PC-9 (cell line): Measurements from ENCODE around the gene PACRG. TPM values are rescaled to one million over a fixed set of nuclear protein-coding genes. Genes with fewer than 3 reads are reported as not detected.

Source experiments
- BruUV-seq: library from RNA; stranded (reverse); fragments of 400-500 nt; replicated peaks from 2 replicates; lab custom pipeline; 2021; lab: Mats Ljungman, UMichigan
- CTCF ChIA-PET: fragments of 300-600 bp; sonication (Branson Sonifier 250); formaldehyde crosslinking; loops from one replicate; lab custom pipeline; 2022; ENCODE audit warnings: antibody characterized with exemption; lab: Charles Lee
- POLR2A ChIA-PET: fragments of 300-600 bp; sonication (Branson Sonifier 250); formaldehyde crosslinking; loops from one replicate; lab custom pipeline; 2022; ENCODE audit warnings: antibody characterized with exemption; ENCODE audit not compliant: unreplicated experiment; lab: Charles Lee
- DNase-seq, 2 experiments: peaks; one replicate each; pipeline versions ENCODE4 v3.0.0 to v3.0.0-alpha.2; 2015 to 2022; ENCODE audit warnings: mixed read lengths in 1 of 2
- H2AFZ ChIP-seq: fragments of 200-600 bp; sonication (generic); 2 replicates; pipeline ENCODE4 v1.8.1; 2017; ENCODE audit warnings: antibody characterized with exemption
- H3F3A ChIP-seq: fragments of 200-600 bp; sonication (generic); 2 replicates; pipeline ENCODE4 v1.8.1; 2017; ENCODE audit warnings: antibody characterized with exemption, mild to moderate bottlenecking, low read depth; ENCODE audit not compliant: insufficient read depth
- H3K27ac ChIP-seq: fragments of 200-600 bp; sonication (generic); 2 replicates; pipeline ENCODE4 v1.6.1; 2016; ENCODE audit warnings: mixed run types
- H3K27me3 ChIP-seq: fragments of 200-600 bp; sonication (generic); 2 replicates; pipeline ENCODE4 v1.6.1; 2016; ENCODE audit warnings: low read depth, mixed run types; ENCODE audit not compliant: insufficient read depth
- H3K36me3 ChIP-seq: fragments of 200-600 bp; sonication (generic); 2 replicates; pipeline ENCODE4 v1.6.1; 2016; ENCODE audit warnings: low read depth, mixed run types
- H3K4me1 ChIP-seq: fragments of 200-600 bp; sonication (generic); replicated peaks from 2 replicates; pipeline ENCODE4 v1.6.1; 2016; ENCODE audit warnings: mixed run types; ENCODE audit not compliant: insufficient read depth
- H3K4me2 ChIP-seq: fragments of 200-600 bp; sonication (generic); 2 replicates; pipeline ENCODE4 v1.6.1; 2017; ENCODE audit warnings: mixed run types
- H3K4me3 ChIP-seq: fragments of 200-600 bp; sonication (generic); 2 replicates; pipeline ENCODE4 v1.6.1; 2016; ENCODE audit warnings: mixed run types
- H3K79me2 ChIP-seq: fragments of 200-600 bp; sonication (generic); 2 replicates; pipeline ENCODE4 v1.6.1; 2017; ENCODE audit warnings: low read depth, mixed run types
- H3K9me2 ChIP-seq: fragments of 200-600 bp; sonication (generic); 2 replicates; pipeline ENCODE4 v1.8.1; 2017; ENCODE audit warnings: mild to moderate bottlenecking; ENCODE audit not compliant: insufficient read depth
- H3K9me3 ChIP-seq: fragments of 200-600 bp; sonication (generic); 2 replicates; pipeline ENCODE4 v1.8.1; 2016; ENCODE audit warnings: low read depth; ENCODE audit not compliant: insufficient read depth
- H4K20me1 ChIP-seq: fragments of 200-600 bp; sonication (generic); 2 replicates; pipeline ENCODE4 v1.8.1; 2017; ENCODE audit not compliant: insufficient read depth
- CTCF ChIP-seq: fragments of 200-600 bp; sonication (generic); conservative IDR thresholded peaks from 2 replicates; pipeline ENCODE4 v1.6.1; 2017; ENCODE audit warnings: mixed run types, antibody characterized with exemption, mild to moderate bottlenecking, moderate library complexity
- EZH2 ChIP-seq: fragments of 200-600 bp; sonication (generic); IDR thresholded peaks from 2 replicates; pipeline ENCODE4 v1.8.0; 2017; ENCODE audit warnings: antibody characterized with exemption, low read depth
- intact Hi-C: fragments of 100-400 bp; cut with micrococcal nuclease; formaldehyde crosslinking; loops from one replicate; pipeline ENCODE4 v1.10.0; 2022; ENCODE audit not compliant: unreplicated experiment
- total RNA-seq: library from RNA; stranded (reverse); gene quantifications from 2 replicates; pipeline ENCODE4 v1.2.3, GENCODE V29; 2021

Gene PACRG
- total RNA-seq, 1 experiment from 2014 or later: not detected

- Histone ChIP-seq H3K4me3 (no peak overlapping the region), H3K79me2 (no peaks in the 10 kb centered on the region), H3K27ac (no peak overlapping the region), H3K4me1 (no peaks in the 10 kb centered on the region), H3K4me2 (no peak overlapping the region), H3K9me2 (no peaks in the 10 kb centered on the region), H2AFZ (no peak overlapping the region), H3K27me3 (peaks cover 3% of the 10 kb centered on the region; the same call in 1 of the 2 replicates), H3K36me3 (no peaks in the 10 kb centered on the region), H3F3A (no peaks in the 10 kb centered on the region), H4K20me1 (no peaks in the 10 kb centered on the region), H3K9me3 (no peaks in the 10 kb centered on the region)
- CTCF ChIA-PET: no interaction called here
- no TSS peak for BruUV-seq
- intact Hi-C loops: no loop called here
- DNase-seq: no peak
- POLR2A ChIA-PET: no interaction called here
- TF ChIP-seq EZH2: no peak
- TF ChIP-seq CTCF: no peak
Observed at GRCh38 chr6:162709431-162709830, 18.3 kb upstream of the PACRG start.

- H3K9me3 ChIP-seq: no peaks in the 10 kb centered on the region
- intact Hi-C loops: no loop called here
- BruUV-seq: no TSS peak
- no peak overlapping the region for H3K27ac ChIP-seq
- H3K4me2 ChIP-seq: no peak overlapping the region
- no peaks in the 10 kb centered on the region for H3K4me1 ChIP-seq
- H3K9me2 ChIP-seq: no peaks in the 10 kb centered on the region
- H4K20me1 ChIP-seq: no peaks in the 10 kb centered on the region
- H2AFZ ChIP-seq: no peak overlapping the region
- no peak for DNase-seq
- no peak for TF ChIP-seq CTCF
- no peak for TF ChIP-seq EZH2
- ChIA-PET POLR2A (no interaction called here), CTCF (no interaction called here)
- no peaks in the 10 kb centered on the region for H3K36me3 ChIP-seq
- H3K79me2 ChIP-seq: no peaks in the 10 kb centered on the region
- peaks cover 3% of the 10 kb centered on the region; the same call in 1 of the 2 replicates for H3K27me3 ChIP-seq
- no peaks in the 10 kb centered on the region for H3F3A ChIP-seq
- no peak overlapping the region for H3K4me3 ChIP-seq
Observed at GRCh38 chr6:162710419-162710818, 17.4 kb upstream of the PACRG start.

DNA sequence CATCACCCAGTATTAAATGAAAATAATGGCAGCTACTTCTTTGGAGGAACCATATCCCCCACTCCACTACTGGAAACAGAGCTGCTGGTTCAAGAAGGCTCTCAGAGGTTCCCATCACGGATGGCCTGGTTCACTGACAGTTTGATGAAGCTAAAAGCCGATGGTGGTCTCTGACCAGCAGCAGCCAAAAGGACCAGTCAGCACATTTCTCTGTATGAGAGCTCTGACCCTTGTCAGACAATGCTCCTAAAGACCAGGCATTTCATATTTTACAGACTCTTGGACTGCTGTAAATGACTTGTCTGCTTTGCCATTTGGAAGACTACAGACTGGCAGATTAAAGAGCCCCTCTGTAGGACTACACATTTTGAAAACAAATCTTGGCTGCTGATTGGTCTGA, 16.8 kb upstream of the PACRG start:
- Histone ChIP-seq H3K9me2 (no peaks in the 10 kb centered on the region), H3K4me2 (no peak overlapping the region), H3K4me3 (no peak overlapping the region), H3K36me3 (no peaks in the 10 kb centered on the region), H3K4me1 (no peaks in the 10 kb centered on the region), H3F3A (no peaks in the 10 kb centered on the region), H2AFZ (no peak overlapping the region), H3K27ac (no peak overlapping the region), H3K9me3 (no peaks in the 10 kb centered on the region), H3K79me2 (no peaks in the 10 kb centered on the region), H3K27me3 (peaks cover 3% of the 10 kb centered on the region; the same call in 1 of the 2 replicates), H4K20me1 (no peaks in the 10 kb centered on the region)
- TF ChIP-seq CTCF: no peak
- no peak for TF ChIP-seq EZH2
- BruUV-seq: no TSS peak
- ChIA-PET POLR2A (no interaction called here), CTCF (no interaction called here)
- DNase-seq: no peak
- intact Hi-C loops: no loop called here
